ENCODE results near the gene NASP. TPM values are rescaled to one million over a fixed set of nuclear protein-coding genes. Genes with fewer than 3 reads are reported as not detected.

The NASP gene
- total and polyA plus RNA-seq, 12 donors, result 26.6 to 127 (median 31.1) TPM

- Histone ChIP-seq H3K4me3 (no peak overlapping the region), H3K36me3 (peaks cover 0 to 7% (median 0%) of the 10 kb centered on the region in 9 donors), H3K27ac (peak overlapping the region in 1 of 10 donors; percentile 4), H3K9me3 (no peaks in the 10 kb centered on the region), H3K27me3 (no peaks in the 10 kb centered on the region), H3K4me1 (peaks cover 2 to 73% (median 57%) of the 10 kb centered on the region in 9 donors)
- DNase-seq (no peak), ATAC-seq (peak in 3 of 8 donors; percentile 49 to 53 (median 51))
- no peak for TF ChIP-seq CTCF (IDR thresholded peaks at IDR 0.05)
- intact Hi-C loops (cut with DNase I), result no loop called here
- 41 to 70% methylated on average over 2 of the region's 2 CpGs for WGBS, 2 donors
Observed at GRCh38 chr1:45666836-45667235, 83.0 kb downstream of the NASP start.

GRCh38 chr1:45667321-45668111 lies 83.7 kb downstream of the NASP start:
- Histone ChIP-seq H3K27ac (peak overlapping the region in 1 of 10 donors; percentile 4), H3K27me3 (no peaks in the 10 kb centered on the region), H3K9me3 (no peaks in the 10 kb centered on the region), H3K36me3 (peaks cover 0 to 6% (median 0%) of the 10 kb centered on the region in 9 donors), H3K4me1 (peaks cover 2 to 79% (median 62%) of the 10 kb centered on the region in 9 donors), H3K4me3 (no peak overlapping the region)
- no peak for TF ChIP-seq CTCF (IDR thresholded peaks at IDR 0.05)
- no peak for DNase-seq
- intact Hi-C loops (cut with DNase I), result no loop called here
- 62 to 77% methylated on average over 8 of the region's 8 CpGs for WGBS, 2 donors
- peak in 1 of 8 donors; percentile 31 for ATAC-seq

Other genes starting within 250 kb of the NASP start
- gene TOE1, start 243.9 kb upstream of the NASP start, total RNA-seq, result 1 to 10 TPM; 2.7 to 6.6 (median 4.1) TPM
- gene TOE1, start 243.9 kb upstream of the NASP start, polyA plus RNA-seq, result 1 to 10 TPM; 3.5 to 4.4 TPM
- 10 to 100 TPM in 1 of 10 donors, 1 to 10 TPM in 9; 6.0 to 10.2 (median 8.9) TPM for gene MUTYH, start 243.6 kb upstream of the NASP start, total RNA-seq
- 10 to 100 TPM in 1 of 2 donors, 1 to 10 TPM in 1; 9.9 to 20.3 TPM for gene MUTYH, start 243.6 kb upstream of the NASP start, polyA plus RNA-seq
- 1 to 10 TPM in 8 of 10 donors, under 1 TPM in 2; 0.77 to 2.6 (median 1.3) TPM for gene TESK2, start 92.9 kb upstream of the NASP start, total RNA-seq
- gene TESK2, start 92.9 kb upstream of the NASP start, polyA plus RNA-seq, result 1 to 10 TPM in 1 of 2 donors, under 1 TPM in 1; 0.95 to 1.2 TPM
- gene CCDC163, start 84.0 kb upstream of the NASP start, total RNA-seq, result 1 to 10 TPM in 3 of 10 donors, under 1 TPM in 6, not detected in 1; 0.31 to 3.1 (median 0.59) TPM
- 1 to 10 TPM in 1 of 2 donors, under 1 TPM in 1; 0.37 to 1.9 TPM for gene CCDC163, start 84.0 kb upstream of the NASP start, polyA plus RNA-seq
- 10 to 100 TPM in 9 of 10 donors, 1 to 10 TPM in 1; 7.8 to 24.6 (median 18.9) TPM for gene MMACHC, start 83.7 kb upstream of the NASP start, total RNA-seq
- 10 to 100 TPM in 1 of 2 donors, 1 to 10 TPM in 1; 3.6 to 12.7 TPM for gene MMACHC, start 83.7 kb upstream of the NASP start, polyA plus RNA-seq
- gene PRDX1, start 62.2 kb upstream of the NASP start, total RNA-seq, result 100 to 1,000 TPM; 212 to 421 (median 289) TPM
- gene PRDX1, start 62.2 kb upstream of the NASP start, polyA plus RNA-seq, result 100 to 1,000 TPM; 377 to 610 TPM
- 10 to 100 TPM; 38.0 to 88.2 (median 44.3) TPM for gene AKR1A1, start 33.2 kb upstream of the NASP start, total RNA-seq
- 10 to 100 TPM; 67.4 to 91.8 TPM for gene AKR1A1, start 33.2 kb upstream of the NASP start, polyA plus RNA-seq
- gene CCDC17, start 40.0 kb downstream of the NASP start, total RNA-seq, result 1 to 10 TPM in 5 of 10 donors, under 1 TPM in 5; 0.64 to 1.7 (median 1.0) TPM
- 1 to 10 TPM in 1 of 2 donors, under 1 TPM in 1; 0.62 to 5.0 TPM for gene CCDC17, start 40.0 kb downstream of the NASP start, polyA plus RNA-seq
- gene GPBP1L1, start 102.5 kb downstream of the NASP start, total RNA-seq, result 10 to 100 TPM; 72.4 to 95.0 (median 84.0) TPM
- 10 to 100 TPM; 27.6 to 39.7 TPM for gene GPBP1L1, start 102.5 kb downstream of the NASP start, polyA plus RNA-seq
- gene TMEM69, start 104.1 kb downstream of the NASP start, total RNA-seq, result 10 to 100 TPM; 22.8 to 31.0 (median 24.9) TPM
- gene TMEM69, start 104.1 kb downstream of the NASP start, polyA plus RNA-seq, result 10 to 100 TPM; 12.9 to 21.6 TPM
- gene IPP, start 166.6 kb downstream of the NASP start, total RNA-seq, result 10 to 100 TPM; 13.4 to 30.0 (median 22.0) TPM
- gene IPP, start 166.6 kb downstream of the NASP start, polyA plus RNA-seq, result 1 to 10 TPM; 2.1 to 7.4 TPM
- 100 to 1,000 TPM in 2 of 10 donors, 10 to 100 TPM in 8; 73.7 to 129 (median 86.6) TPM for gene MAST2, start 219.6 kb downstream of the NASP start, total RNA-seq
- gene MAST2, start 219.6 kb downstream of the NASP start, polyA plus RNA-seq, result 10 to 100 TPM; 66.4 to 79.5 TPM